GM21576 (cell line): Measurements from ENCODE around the gene SLC34A3.

ENCODE experiments used
- ATAC-seq: cut with Tn5 transposase; IDR thresholded peaks from one replicate; pipeline ENCODE4 v1.9.1; 2021; ENCODE audit warnings: mild to moderate bottlenecking, moderate library complexity; ENCODE audit not compliant: unreplicated experiment

Gene SLC34A3

DNA sequence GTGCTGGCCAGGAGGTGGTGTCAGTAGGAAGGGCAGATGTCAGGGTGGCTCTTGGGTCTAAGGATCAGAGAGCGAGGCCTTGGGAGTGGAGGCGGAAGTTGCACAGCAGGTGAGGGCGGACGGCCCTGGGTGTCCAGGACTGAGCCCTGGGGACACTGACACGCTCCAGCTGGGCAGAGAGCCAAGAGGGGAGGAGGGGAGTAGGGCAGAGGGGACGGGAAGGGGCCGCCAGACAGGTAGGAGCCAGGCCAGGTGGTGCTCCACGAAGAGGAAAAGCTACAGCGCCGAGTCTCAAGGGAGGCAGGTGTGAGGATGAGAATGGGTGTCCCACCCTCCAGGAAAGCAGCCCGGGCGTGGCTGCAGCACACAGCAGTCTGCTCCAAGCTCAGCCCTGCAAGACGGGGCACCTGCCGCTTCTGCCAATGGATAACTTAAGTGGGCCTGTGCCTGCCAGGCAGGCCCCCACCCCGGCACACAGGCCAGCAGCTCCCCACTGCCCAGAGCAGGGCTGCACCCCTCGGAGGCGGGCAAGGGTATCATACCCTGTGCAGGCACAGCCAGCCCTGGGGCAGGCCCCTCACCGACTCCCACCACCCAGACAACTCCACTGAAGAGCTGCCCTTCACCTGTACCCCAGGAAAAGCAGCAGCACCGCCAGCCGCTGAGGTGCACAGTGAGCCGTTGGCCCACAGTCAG, 35.0 kb upstream of the SLC34A3 start:
- ATAC-seq: no peak

DNA sequence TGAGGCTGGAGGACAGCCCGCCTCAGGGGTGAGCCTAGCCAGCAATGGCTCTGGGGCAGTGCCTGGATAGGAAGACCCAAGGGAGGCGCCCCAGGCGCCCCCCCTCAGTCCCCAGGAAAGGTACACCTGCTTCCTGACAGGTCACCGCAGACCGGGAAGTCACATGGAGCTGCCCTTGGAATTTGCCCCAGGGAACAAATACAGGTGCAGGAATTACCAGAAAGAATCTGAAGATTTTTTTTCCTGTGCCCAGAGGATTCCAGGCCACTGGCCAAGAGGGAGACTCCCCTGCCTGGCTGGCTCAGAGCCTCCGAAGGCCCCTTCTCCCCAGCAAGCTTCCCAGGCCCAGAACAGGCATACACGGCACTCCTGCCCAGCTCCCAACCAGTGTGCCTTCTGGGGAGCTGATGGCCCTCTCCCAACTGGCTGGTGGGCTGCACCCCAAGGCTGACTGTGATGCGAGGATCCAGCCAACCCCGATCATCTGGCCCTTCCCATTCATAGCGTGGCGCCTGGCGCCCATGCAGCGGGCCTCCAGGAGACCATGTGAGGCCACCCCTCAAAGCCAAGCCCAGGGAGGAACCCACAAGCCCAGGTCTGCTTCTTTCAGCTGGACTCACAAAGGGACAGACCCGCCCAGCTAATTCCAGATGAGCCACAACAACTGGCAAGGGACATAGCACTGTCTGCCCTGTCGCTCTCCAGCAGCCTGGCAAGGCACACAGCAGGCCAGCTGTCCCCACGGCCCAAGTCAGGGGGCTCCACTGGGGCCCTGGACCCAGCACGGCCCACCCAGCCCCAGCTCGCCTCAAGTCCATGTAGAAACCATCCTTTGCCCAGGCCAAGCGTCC, 32.4 kb upstream of the SLC34A3 start:
- ATAC-seq: no peak

DNA sequence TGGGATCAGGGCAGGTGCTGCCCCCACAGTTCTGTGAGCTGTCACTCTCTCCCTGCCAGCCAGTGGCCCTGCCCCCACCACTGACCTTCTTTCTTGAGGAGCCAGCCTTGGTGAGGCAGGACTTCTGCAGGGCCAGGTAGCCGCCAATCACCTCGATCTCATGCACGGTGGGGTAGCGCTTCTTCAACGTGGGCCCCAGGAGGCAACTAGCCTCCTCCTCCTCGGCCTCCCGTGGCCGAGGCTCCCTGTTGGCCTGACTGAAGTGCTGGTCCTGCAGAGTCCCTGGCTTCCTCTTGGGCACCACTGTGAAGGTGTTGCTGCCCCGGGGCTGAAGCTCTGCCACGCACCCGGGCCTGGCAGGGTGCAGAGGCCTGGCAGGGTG, 31.8 kb upstream of the SLC34A3 start:
- ATAC-seq: no peak

DNA sequence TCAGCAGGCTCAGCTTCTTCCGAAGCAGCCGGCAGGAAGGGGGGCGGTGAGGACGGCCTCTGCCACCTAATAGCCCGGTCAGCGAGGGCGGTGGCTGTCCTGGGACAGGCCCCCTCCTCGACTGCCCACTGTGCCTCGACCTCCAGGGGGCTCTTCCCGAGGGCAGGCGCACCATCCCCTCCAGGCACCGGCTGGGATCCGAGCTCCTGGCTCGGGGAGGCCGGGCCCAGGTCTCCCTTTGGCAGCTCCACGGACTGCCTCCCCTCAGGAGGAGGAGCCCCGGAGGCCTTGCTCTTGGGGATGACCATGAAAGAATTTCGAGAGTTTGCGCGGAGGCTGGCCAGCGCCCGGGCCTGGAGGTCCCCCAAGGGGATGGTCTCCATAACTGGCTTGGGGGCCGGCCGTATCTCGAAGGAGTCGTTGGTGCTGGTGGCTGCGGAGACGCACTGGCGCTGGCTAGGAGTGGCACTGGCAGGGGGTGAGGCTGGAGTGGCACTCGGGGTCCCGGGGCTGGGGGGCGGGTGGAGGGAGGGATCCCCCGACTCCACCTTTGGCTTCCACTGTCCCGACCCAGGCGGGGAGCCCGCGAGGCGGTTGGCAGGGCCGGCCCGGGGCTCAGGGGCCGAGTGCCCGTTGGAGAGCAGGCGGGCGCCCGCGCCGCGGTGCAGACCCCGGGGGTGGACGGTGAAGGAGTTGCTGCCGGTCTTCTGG, 31.1 kb upstream of the SLC34A3 start:
- no peak for ATAC-seq

DNA sequence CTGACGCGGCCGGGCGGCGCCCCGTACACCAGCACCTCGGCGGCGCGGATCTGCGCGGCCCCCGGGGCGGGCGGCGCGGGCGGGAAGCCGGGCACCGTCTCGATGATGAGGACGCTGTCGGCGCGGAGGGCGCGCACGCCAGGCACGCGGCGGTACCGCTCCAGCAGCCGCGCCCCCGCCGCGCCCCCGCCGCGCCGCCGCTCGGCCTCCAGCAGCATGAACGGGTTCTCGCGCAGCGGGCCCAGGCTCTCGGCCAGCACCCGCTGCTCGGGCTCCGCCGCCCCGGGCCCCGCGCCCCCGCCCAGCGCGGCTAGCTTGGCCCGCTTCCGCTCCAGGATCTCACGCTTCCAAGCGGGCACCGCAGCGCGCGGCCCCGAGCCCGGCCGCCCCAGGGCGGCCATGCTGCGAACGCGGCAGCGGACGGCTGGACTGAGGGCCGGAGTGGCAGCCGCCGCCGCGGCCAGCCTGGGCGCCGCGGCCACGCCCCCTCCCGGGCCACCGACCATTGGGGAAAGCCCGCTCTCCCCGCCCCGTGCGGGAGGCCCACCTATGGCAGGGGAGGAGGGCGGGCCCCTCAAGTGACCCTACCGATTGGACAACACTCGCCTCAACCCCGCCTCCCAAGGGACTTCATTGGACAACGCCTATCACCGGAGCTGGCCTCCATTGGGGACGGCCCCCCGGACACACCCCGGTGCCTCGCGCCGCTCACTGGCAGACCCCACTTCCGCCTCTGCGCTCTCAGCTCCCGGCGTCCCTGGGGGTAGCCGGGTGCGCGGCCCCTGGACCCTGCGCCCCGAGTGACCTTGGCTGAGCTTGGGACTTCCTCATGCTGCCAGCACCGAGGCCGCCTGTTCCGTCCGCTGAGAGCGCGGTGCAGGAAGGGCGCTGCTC, 30.1 kb upstream of the SLC34A3 start, which contains the start of gene TPRN:
TPRN (minus strand) TSS at position 431 of the 894 bp plus-strand sequence; CDS start at position 401, 30 bp downstream.
- ATAC-seq: peak; percentile 91

DNA sequence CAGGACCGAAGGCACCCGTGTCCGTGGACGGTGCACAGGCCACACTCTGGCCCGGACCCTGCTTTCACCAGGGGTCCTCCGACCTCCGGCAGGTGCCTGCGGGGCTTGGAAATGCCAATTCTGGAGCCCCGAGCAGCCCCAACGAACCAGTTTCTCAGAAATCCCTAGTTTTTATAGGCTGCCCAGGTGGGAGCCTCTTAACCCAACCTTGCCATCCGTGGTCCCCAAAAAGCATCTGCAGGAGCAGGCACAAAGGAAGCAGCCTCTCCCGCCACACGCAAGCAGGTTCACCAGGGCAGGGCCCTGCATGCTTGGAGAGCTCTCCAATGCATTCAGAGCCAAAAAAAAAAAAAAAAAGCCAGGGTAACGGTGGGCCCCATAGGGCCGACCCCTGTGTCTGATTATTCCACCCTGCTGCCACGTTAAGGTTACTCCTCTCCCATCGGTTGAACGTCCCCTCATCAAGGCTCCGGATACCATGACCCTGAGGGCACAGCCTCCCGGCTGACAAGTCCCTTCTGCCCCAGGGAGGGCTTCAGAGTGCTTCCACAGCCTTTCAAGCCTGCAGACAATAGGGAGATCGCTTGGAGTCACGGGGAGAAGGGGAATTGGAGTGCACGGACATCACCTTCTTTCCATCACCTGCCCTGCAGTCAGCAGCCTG, 29.4 kb upstream of the SLC34A3 start:
- ATAC-seq: no peak

DNA sequence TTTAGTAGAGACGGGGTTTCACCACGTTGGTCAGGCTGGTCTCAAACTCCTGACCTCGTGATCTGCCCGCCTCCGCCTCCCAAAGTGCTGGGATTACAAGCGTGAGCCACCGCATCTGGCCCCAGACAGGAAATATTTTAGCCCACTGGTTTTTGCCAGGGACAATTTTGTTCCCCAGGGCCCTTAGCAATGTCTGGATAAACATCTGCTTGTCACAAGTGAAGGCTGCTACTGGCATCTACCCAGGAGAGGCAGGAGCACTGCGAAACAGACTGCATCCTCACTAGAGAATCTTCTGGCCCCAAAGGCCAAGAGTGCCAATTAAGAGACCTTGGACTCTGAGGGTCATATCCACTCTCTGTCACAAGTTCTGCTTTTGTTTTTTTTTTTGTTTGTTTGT, 27.7 kb upstream of the SLC34A3 start:
- no peak for ATAC-seq

DNA sequence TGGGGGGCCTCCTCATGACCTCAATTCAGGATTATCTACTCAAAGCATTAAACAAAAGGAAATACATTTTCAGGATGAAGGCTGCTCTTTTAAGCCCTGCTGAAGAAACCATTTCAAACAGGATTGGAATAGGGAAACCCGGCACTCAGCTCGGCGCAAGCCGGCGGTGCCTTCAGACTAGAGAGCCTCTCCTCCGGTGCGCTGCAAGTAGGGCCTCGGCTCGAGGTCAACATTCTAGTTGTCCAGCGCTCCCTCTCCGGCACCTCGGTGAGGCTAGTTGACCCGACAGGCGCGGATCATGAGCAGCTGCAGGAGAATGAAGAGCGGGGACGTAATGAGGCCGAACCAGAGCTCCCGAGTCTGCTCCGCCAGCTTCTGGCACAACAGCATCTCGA, 26.0 kb upstream of the SLC34A3 start:
- ATAC-seq: no peak

DNA sequence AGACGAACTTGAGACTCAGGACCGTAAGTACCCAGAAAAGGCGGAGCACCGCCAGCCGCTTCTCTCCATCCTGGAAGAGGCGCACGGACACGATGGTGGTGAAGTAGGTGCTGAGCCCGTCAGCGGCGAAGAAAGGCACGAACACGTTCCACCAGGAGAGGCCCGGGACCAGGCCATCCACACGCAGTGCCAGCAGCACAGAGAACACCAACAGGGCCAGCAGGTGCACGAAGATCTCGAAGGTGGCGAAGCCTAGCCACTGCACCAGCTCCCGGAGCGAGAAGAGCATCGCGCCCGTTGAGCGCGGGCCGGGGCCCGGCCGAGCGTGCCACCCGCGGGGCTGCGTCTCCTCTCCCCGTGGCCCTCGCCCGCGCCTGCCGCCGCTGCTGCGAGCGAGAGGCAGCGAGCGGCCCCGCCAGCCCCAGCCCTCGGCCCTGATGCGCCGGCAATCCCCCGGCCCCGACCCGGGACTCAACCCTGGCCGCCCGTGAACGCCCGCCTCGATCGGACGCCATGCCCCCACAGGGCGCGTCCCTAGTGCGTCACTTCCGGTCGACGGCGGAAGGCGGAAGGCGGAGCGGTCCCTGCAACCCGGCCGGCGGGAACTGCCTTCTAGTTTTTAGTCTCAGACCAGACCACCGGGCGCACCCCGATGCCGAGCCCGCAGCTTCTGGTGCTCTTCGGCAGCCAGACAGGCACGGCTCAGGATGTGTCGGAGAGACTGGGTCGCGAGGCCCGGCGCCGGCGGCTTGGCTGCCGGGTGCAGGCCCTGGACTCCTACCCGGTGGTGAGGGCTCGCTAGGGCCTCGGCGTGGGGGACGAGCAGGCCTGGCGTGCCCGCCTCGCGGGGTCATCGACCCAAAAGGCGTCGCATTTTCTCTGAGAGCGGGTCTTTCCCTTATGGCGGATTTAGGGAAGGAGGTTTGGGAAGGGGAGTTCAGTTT, 25.3 kb upstream of the SLC34A3 start, which contains the start of the genes NDOR1 and TMEM203:
NDOR1 (plus strand) TSS at position 575 of the 944 bp plus-strand sequence; CDS start at position 653, 78 bp downstream.
TMEM203 (minus strand) TSS at position 523 of the 944 bp plus-strand sequence; CDS start at position 289, 234 bp downstream.
- ATAC-seq: peak; percentile 45

DNA sequence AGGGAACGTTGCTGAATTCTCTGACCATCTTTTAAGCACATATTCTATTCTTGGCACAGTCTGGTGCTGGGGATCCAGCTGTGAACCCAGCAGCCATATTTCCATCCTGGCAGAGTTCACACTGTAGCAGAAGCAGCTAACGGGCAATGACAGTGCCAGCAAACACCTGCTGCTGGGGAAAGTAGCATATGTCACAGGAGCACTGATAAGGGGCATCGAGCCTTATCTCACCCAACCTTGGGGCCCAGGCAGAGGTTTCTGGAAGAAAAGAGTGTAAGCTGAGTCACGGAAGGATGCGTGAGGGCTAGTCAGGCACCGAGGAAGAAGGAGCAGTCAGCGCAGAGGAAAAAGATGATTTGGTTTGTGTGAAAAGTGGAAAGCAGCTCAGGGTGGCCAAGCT, 24.1 kb upstream of the SLC34A3 start:
- ATAC-seq: no peak

DNA sequence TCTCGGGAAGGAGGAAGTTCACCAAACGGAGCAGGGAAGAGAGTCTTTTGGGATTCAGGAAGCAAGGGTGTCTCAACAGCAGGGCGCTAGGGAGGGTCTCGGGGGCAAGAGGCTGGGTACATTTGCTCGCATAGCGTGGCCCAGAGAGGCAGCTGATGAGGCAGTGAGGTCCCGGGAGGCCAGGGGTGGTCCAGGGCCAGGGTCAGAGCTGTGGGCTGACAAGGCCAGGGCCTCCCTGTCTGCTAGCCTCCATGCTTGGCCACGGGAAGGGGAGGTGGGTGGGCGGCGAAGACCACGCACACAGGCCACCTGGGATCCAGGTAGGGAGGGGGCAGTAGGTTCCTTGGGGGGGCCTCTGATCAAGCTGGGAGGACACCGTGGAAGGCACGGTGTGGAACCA, 19.2 kb upstream of the SLC34A3 start:
- ATAC-seq: no peak

DNA sequence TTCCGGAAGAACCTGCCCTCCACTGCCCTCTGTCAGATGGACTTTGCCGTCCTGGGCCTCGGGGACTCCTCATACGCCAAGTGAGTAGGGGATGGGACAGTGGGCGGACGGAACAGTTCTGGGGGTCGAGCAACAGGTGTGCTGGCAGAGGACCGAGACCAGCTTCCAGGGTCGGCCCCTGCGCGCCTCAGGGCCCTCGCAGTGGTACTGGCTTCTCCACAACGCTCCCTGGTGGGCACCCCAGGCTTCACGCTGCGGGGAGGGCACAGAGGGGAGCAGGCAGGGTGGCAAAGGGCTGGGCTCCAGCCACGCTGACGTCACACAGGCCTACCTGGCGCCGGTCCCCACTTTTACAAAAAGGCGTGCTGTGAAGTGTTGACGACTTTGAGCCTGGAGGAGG, 18.2 kb upstream of the SLC34A3 start:
- ATAC-seq: no peak

DNA sequence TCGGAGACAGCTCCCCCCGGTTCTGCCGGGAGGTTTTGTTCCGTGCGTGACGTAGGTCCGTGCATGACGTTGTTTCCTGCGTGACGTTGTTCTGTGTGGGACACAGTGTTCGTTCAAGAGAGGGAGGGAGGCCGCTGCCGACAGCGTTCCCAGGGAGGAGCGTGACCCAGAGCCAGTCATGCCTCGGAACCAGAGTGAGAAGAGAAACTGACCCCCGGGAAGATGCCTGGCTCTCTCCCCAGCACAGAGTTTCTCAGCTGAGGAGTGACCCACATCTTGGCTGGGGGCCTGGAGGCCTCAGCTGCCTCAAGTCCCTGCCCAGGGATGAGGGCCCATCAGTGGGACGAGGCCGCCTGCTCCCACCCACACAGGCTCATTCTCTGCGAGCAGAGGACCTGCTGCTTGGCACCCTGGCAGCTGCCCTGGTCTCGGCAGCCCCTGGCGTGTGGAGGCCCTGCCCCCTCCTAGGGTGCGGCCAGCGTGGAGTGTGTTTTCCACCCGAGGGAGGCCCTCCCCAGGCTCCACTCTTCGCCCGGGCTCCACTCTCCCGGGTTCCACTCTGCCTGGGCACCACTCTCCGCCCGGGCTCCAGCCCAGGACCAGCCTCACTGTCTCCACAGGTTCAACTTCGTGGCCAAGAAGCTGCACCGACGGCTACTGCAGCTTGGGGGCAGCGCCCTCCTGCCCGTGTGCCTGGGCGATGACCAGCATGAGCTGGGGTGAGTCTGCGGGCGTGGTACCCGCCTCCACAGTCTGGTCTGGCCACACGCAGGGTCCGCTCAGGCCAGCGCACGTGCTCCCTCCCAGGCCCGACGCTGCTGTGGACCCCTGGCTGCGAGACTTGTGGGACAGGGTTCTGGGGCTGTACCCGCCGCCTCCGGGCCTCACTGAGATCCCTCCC, 17.3 kb upstream of the SLC34A3 start:
- no peak for ATAC-seq

DNA sequence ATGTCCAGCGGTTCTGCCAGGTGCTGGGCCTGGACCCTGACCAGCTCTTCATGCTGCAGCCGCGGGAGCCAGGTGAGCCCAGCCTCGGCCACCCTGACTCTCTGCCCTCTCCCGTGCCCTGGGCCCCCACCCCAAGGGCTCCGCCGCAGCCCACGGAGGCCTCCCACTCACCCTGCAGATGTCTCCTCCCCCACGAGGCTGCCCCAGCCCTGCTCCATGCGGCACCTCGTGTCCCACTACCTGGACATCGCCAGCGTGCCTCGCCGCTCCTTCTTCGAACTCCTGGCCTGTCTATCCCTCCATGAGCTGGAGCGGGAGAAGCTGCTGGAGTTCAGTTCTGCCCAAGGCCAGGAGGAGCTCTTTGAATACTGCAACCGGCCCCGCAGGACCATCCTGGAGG, 16.1 kb upstream of the SLC34A3 start:
- no peak for ATAC-seq

DNA sequence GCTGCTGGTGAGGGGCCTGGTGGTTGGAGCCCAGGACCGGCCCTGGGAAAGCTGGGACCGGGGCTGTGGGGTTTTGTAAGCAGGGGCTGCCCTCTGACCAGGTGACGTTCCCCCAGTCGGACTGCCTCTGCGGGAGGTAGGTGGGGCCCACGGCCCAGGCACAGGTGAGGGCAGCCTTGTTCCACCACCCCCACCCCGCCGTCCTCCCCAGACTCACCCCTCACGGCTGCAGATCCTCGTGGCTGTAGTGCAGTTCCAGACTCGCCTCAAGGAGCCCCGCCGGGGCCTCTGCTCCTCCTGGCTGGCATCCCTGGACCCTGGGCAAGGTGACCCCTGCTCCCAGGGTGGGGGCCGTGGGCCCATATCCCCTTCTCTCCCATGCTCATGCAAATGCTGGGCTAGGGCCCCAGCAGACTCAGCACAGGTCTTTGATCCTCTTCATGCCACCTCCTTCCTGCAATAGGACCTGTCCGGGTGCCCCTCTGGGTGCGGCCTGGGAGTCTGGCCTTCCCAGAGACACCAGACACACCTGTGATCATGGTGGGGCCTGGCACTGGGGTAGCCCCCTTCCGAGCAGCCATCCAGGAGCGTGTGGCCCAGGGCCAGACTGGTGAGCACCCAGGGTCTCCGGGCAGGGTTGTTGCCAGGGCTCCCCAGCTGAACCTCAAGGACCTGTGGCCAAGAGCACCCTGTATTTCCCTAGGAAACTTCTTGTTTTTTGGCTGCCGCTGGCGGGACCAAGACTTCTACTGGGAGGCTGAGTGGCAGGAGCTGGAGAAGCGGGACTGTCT, 15.3 kb upstream of the SLC34A3 start:
- ATAC-seq: no peak

DNA sequence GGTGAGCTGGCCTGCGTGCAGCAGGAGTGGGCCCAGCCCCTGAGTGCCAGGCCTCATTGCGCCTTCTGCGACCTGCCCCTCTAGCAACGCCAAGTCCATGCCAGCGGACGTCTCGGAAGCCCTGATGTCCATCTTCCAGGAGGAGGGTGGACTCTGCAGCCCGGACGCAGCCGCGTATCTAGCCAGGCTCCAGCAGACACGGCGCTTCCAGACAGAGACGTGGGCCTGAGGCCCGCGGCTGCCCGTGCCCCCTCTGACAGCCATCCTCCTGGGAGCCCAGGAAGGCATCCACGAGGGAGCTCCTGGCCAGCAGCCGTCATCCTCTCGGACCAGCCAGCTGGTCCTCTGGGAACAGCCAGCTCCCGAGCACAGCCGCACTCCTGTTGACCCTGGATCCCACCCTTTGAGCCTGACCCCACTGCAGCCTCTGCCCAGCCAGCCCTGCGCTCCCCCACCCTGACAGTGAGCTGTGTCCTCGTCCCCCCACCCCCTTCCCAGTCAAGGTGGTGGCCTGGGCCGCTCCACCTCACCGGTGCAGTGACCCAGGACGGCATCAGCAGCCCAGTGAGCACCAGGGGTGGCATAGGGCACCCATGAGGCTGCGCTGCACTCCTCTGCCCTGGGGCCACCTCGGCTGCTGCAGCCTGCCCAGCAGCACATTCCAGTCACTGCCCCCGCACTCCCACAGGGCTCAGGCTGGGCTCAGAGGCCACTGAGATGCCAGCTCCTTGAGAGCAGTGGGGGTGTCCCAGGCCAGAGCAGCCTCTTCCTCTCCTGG, 14.3 kb upstream of the SLC34A3 start:
- ATAC-seq: no peak
